GM19372 (cell line): ENCODE results near the gene C1orf210.

Experiments
- ATAC-seq: cut with Tn5 transposase; IDR thresholded peaks from one replicate; pipeline ENCODE4 v1.9.1; 2021; ENCODE audit warnings: mild to moderate bottlenecking, low read depth, moderate library complexity; ENCODE audit not compliant: unreplicated experiment

C1orf210 gene

DNA sequence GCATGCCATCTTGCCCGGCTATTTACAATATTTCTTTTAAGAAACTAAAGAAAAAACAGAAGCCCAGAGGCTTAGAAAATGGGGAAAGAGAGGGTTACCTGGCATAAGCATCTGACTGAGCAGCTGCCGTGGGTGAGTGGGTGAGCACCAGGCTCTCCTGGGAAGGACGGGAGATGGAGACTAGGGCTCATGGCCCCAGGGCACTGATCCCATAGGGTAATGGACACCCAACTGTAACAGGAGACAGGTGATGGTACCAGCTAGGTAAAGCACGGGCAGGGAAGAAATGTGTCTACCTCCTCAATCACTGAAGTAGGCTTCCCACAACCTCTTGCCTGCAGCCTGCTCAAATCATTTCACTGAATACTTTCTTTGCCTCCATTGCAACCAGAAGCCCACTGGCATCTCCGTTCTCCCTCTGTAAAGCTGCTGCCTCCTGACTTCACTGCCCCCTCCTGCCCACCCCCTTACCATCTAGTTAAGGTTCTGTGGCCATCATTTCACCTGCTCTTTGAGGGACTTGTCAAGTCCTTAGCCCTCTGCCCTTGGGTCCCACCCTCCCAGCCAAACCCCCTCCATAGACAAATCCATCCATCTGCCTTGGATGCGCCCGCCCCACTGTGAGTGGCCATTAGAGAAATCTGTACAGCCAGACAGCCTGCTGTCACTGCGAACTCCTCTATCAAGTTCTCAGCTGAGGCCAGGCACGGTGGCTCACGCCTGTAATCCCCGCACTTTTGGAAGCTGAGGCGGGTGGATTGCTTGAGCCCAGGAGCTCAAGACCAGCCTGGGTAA lies 9.4 kb downstream of the C1orf210 start:
- no peak for ATAC-seq

DNA sequence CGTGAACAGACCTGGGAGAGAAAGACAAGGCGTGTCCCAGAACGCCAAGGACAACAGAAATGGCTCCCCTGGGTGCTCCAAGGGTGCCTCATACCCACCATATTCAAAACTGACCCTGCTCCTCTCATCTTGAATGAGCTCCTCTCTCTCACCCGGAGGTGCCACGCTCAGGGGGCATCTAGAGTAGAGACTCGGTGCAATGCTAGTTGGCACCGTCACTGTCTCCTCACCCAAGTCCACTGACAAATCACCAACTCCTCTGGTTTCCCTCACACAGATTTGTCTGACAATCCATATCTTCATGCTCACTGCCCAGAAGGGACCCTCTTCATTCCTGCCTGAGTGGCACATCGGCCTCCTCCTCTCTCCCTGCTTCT lies 10.6 kb downstream of the C1orf210 start:
- ATAC-seq, result no peak

DNA sequence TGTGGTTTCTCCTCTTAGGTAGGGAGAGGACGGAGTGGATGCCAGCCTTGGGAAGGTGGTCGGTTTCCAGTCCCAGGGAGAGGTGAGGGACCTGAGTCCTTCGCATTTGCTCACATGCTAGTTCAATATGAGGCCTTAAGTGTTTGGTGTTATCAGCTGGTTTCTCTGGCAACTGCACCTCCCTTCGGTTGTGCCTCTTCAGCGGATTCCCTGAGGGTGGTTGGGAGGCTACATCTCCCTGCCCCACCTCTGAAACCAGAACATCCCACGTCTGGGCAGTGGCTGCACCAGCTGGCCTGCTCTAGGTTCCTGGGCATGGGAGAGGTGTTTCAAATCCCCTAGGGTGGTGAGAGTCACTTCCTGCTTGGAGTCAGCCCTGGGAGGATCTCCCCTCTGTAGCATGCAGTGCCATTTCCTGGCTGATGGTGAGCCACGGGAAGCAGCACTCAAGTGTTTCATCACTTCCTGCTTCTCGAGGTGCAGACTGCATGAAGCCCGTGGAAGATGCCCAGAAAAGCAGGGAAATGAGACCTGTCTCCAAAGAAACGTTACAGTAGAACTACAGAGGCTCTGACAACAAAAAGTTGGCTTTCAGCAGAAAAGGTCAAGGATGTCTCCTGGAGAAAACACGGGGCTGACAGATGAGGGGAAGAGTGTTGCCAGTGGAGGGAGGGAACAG lies 11.1 kb downstream of the C1orf210 start:
- ATAC-seq, result no peak

DNA sequence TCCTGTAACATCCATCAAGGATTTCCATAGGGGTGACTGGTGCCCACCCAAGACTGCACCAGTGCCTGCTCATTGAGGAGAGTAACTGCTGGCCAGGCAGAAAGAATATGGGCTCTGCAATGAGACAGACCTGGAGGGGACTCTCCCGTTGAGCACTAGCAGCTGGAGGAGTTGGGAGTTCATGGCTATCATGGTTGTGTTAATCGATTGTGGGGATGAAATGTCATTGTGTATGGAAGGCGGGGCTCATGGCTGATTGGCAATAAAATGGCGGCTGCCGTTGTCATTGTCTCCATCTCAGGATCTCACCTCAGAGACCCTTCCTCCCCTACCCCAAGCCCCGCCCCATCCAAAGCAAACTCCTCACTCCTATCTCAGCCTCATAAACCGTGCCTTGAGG lies 11.7 kb downstream of the C1orf210 start:
- no peak for ATAC-seq

DNA sequence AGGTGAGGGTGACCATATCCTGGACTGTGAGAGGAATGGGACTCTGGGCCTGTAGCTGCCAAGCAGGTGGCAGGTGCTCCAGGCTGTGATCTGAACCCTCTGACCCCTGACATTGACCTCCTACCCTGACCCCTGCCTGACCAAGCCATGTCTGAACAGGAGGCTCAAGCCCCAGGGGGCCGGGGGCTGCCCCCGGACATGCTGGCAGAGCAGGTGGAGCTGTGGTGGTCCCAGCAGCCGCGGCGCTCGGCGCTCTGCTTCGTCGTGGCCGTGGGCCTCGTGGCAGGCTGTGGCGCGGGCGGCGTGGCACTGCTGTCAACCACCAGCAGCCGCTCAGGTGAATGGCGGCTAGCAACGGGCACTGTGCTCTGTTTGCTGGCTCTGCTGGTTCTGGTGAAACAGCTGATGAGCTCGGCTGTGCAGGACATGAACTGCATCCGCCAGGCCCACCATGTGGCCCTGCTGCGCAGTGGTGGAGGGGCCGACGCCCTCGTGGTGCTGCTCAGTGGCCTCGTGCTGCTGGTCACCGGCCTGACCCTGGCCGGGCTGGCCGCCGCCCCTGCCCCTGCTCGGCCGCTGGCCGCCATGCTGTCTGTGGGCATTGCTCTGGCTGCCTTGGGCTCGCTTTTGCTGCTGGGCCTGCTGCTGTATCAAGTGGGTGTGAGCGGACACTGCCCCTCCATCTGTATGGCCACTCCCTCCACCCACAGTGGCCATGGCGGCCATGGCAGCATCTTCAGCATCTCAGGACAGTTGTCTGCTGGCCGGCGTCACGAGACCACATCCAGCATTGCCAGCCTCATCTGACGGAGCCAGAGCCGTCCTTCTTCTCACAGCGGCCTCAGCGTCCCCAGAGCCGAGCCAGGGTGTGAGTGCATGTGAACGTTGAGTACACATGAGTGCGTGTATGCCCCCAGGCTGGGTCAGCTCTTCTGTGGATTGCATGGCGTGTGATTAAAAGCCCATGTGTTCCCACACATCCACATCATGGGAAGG lies 12.5 kb downstream of the C1orf210 start:
- ATAC-seq, result no peak

DNA sequence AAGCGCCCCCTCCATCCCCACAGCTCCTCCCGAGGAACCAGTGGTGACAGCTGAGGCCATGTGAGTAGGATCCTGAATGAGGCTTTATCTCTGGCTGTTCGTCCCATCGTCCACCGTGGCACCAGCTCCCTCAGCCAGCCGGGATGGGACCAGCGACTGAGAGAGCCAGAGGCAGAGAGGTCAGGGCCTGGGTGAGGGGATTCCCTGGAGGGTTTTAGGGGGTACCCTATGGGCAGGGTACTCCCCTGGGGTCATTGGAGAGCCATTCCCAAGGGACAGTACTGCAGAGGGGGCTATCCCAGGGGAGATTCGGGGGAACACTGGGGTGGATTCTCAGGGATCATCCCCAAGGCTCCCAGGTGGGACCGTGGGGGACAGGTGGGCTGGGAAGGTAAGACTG lies 13.2 kb downstream of the C1orf210 start:
- no peak for ATAC-seq

DNA sequence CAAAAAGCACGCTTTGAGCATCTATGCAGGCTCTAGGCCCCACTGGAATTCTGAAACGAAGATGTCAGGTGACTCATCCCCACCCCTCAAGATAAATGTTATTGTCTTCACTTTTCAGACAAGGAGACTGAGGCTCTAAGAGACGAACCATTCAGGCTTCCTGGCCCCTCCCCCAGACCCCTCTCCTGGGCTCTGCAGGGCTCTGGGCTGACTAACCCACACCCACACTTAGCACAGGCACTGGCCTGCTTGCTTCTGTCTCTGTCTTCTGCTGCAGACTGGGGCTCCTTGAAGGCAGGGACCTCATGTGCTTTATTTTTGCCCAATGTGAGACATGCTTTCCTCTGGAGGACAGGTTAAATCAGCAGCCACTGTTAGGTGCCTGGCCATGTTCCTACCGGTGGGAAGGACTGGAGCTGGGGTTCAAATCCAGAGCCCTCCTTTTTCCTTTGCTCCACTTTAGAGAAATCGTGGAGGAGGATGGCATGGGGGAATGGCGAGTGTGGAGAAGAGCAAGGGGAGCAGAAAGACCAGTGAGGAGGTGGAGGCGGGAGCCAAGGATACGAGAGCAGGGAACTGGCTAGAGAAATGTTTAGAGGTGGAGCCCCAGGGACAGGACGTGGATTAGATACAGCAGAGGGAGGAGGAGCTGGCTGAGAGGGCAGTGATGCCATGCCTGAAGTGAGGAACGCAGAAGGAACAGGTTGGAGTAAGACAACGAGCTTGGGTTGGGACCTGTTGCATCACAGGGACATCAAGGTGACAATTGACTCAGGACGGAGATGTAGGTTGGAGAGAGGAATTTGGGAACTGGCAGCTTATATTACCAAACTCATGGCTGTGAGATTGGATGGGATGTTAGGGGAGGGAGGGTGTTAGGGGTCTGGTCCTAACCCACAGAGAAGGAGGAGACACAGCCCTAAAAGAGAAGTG lies 13.9 kb downstream of the C1orf210 start:
- ATAC-seq, result no peak

DNA sequence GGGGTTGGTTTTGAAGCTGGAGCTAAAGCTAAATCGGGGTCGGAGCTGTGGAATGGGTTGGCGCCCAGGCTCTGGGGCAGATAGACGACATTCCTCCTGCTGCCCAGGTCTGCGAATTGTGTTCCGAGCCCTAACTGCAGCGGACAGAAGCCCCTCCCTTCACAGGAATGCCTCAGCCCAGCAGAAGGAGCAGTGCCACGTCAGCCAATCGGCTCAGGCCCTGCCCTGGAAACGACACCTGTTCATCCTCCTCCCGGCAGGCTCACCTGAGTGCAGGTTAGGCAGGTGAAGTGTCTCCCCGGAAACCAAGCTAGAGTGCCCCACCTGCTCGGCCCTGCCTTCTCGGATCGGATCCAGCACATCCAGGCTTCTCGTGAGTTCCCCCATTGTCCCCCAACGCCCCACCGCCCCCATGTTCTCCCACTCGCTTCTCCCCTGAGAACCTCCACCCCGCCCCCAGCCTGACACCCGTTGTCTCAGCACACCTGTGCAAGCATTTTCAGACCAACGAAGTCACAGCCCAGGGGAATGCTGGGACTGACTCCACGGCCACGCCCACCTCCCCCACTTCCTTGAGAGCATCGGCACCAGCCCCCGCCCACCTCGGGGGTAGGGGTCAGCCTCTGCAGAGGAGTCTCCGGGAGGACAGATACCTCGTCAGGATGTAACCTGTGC lies 14.8 kb downstream of the C1orf210 start:
- ATAC-seq, result no peak

DNA sequence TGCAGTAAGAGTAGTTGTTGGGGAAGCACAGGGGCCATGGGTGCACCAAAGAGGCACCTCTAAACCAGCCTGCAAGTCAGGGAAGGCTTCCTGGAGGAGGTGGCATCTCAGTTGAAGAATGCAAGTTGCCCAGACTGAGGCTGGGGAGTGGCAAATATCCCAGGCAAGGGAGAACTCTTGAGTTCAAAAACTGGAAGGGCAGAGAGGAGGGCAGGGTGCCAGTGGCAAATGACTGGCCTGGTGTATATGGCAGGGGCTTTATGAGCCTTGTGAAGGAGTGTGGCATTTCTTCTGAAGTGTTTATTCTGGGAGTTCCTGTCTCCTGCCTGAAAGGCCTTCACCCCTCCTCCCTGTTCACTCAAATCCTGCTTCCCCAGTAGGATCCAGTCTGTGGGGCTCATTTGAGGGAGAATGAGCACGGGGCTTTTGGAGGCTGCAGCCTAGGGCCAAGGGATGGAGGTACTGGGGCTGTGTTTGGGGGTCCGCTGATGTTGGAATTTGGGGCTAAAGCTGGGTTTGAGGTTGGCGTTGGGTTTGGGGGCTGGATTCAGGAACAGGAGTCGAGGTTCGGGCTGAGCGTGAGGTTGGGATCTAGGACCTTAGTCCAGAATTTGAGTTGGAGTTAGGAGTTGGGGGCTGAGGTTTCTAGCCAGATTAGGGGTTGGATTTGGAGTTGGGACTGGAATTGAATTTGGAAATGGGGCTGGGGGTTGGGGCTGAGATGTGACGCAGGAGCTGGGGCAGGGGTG lies 15.6 kb downstream of the C1orf210 start, which contains the start of gene TMEM125:
Gene TMEM125, plus strand, starts transcription at position 357 of the 749 bp plus-strand sequence. CDS start 2,740 bp downstream, outside the sequence.
- ATAC-seq, result no peak

DNA sequence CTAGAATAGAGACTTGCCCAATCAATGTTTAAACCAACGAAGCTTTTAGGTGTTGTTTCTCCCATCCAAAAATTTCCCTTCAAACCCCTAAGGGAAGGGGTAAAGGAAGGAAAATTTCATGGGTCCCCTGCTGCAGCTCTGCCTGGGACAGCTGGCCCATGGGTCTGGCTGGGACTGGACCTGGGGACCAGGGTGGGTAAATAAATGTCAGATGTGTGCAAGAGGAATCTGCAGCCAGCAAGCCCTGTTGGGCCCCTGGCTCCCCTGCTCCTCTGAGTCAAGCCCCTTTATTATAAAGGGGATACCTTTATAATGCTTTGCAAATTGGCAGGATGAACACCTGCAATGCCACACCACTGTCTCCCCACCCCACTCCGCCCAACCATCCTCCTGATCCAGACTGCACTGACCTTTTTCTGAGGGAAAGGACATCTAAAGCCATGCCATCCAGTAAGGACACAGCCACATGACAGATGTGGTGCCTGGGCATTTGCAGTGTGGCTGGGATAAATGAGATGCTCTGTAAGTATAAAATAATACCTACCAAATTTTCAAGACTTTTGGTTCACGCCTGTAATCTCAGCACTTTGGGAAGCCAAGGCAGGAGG lies 17.5 kb downstream of the C1orf210 start:
- ATAC-seq, result no peak

DNA sequence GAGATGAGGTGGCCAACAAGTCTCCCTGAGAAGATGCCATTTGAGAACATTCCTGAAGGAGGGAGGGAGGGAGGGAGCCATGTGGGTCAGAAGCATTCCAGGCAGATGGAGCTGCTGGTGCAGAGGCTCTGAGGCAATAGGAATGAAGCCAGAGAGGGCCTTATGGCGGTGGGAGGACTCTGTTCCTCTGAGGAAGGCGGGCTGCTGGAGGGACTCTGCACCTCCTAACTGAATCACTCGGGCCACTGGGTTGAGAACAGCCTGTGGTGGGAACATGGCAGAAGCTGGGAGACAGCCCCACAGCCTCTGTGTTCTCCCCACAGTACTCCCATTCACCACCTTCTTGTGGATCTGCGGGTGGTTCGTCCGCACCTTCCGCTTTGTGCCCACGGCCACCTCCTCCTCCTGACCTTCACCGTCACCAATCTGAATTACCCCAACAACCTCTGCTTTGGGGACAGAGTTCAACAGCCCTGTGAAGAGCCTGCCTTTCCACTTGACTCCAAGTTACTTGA lies 18.0 kb downstream of the C1orf210 start:
- no peak for ATAC-seq

DNA sequence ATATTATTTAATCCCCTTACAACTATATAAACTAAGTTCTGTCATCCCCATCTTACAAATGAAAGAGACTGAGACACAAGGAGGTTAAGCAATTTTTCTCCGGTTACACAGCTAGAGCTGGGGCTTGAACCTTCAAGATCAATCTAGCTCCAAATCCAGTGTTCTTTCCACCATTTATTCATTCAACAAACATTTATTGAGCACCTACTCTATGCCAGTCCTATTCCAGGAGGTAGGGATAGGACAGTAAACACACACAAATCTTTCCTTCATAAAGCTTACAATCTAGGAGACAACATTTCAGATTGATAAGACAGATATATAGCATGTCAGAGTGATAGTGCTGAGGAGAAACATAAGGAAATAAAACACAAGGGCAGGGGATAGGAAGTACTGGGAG lies 18.5 kb downstream of the C1orf210 start:
- no peak for ATAC-seq

DNA sequence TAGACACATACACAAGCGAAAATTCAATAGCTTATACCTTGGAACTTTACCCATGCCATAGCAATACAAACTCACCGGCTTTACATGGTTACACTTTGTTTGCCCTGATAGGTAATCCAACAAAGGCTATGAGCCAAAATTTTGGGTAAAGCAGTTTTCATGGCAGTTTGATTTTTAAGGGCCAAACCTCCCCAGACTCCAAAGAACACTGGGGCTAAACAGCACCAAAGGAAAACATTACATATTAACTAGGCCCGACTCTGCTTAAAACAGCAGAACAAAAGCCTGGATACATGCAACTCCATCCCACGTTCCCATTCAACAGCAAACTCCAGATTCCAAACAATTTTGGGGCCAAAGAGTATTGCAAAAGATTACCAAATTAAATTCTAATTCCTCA lies 19.9 kb downstream of the C1orf210 start:
- no peak for ATAC-seq

DNA sequence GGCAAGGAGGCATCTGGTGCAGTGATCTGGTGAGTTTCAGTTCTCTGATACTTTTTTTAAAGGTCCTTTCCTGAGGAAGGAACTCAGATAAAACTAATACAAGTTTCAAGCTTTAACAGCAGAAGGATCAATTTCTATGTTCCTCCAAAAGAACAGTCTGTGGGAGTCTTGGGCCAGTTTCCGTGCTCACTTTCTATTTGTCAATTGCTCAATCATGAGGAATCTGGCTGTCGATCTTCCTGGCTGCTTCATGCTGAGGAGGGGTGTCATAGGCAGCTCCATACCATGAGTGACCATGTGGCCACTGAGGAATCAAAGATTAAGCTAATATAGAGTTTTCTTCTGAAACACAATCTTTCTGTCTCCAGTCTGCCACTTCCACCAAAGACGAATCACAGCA lies 27.0 kb downstream of the C1orf210 start:
- no peak for ATAC-seq

DNA sequence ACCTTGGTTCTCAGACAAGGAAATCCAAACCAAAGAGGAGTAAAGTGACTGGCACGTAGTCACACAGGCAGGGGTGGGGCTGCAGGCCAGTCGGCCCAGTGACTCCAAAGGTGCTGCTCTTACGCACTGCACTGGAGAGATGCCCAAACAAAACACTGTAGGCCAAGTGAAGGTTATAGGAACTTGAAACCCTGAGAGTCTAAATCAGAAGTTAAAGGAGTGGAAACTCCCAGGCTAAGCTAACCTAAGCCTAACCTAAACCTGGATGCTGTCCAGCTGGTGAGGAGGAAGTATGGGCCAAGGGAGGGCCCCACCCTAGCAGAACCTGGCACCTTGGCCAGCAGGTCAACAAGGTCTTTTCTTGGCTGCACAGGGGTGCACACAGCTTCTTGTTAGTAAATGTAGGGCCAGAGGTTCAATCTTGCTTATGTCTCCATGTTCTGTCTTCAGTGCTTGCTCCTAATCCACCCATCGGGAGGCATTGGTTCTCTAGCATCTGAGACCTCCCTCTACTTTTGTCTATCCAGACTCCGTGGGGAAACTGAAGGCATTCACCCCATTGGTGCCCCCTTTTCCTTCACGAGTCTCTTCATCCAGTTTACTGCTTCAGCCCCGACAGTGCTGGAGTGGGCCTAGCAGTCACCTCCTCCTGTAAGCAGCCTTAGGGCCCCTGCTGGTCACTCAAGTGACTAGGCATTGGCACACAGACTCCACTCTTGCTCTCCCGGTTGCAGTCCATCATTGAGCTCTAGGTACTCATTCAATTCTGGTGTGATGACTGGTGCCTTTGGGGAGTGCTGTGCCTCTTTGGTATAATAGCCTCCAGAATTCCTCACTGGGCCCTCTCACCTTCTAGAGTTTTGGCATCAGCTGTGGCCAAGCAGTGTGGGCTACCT lies 28.5 kb downstream of the C1orf210 start:
- no peak for ATAC-seq

DNA sequence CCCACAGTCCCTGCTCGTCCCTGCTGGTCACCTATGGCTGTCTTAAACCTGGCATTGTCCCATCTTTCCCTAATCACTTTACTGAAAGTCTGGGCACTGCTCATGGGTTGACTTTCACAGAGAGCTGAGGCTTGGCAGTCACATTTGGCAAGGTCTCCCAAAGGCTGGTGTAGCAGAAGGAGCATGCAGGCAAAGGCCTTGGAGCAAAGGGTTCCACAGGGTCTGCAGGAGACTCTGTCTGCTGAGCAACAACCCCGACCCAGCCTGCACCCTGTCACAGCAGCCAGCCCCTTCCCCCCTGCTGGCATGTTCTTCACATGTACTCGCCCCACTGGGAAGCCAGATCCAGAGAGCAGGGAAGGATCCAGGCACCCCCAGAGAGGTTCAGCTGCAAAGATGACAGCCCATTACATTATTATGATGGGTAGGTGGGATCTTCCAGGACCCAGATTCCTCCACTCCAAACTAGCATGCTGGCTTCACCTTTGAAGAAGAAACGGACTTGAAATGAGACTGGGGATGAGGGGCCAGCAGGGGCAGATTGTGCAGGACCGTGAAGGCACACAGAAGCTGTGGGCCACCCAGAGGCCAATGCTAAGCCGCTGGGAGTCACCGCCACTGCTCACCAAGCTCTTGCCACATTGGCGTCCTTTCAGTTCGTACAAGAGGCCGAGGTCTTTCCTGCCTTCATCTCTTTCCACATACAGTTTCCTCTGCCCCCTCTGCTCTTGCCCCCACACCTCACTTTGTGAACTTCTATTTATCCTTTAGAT lies 29.8 kb downstream of the C1orf210 start:
- no peak for ATAC-seq
